ENCODE measurements around the gene CDK5RAP3.
"Not testable (repeated sequence)": the region's sequence is repeated elsewhere in the genome, so short reads cannot be mapped to it uniquely, and the experiment has no call there.

Gene CDK5RAP3

DNA sequence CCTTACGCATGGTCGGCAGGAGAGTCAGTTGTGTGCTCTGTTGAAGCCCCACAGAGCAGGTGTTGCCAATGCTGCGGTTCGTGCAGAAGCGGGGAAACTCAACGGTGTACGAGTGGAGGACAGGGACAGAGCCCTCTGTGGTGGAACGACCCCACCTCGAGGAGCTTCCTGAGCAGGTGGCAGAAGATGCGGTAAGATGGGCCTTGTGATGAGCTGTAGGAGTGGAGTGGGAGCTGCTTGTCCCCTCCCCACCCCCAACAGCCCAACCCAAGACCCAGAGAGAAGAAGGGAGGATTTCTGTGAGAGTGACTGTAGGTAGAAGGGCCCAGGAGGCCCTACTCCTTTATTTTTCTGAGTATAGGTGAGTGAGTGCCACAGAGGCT is 4.9 kb downstream of the CDK5RAP3 start:
- no peak for DNase-seq

GRCh38 chr17:47978324-47978723 is 7.4 kb downstream of the CDK5RAP3 start:
- peak; percentile 19 to 73 for DNase-seq

GRCh38 chr17:47980541-47980940 is 9.6 kb downstream of the CDK5RAP3 start:
- peak; percentile 54 to 83 for DNase-seq

DNA sequence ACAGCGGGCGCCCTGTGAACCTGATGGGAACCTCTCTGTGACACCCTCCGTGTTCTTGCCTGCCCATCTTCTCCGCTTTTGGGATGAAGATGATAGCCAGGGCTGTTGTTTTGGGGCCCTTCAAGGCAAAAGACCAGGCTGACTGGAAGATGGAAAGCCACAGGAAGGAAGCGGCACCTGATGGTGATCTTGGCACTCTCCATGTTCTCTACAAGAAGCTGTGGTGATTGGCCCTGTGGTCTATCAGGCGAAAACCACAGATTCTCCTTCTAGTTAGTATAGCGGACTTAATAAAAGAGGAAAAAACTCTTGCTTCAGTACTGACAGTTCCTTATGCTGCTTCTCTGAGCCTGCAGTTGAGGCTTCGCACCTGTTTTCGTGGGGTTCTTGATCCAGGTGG is 10.5 kb downstream of the CDK5RAP3 start:
- no peak for DNase-seq

DNA sequence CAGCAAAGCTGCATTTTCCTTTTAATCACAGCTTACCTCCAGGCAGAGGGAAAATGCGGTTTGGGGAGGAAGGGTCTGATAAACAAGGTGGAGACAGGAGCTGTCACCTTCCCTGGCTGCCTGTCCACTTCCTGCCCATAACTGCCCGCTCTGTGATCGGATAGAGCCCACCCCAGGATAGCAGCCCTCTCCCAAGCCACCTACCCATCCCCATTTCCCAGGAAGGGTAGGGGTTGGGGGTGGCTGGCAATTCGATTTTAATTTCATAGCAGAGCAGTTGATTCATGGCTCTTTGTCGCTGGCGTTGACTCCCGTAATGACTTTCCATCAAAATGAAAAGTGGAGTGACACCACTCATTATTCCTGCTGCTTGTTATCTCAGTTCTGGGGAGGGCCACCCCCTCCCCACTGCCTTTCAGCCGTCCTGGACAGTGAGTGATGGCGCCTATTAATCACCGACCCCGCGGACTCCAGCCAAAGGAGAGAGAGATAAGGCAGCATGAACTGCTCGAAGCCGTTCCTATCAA is 11.2 kb downstream of the CDK5RAP3 start:
- no peak for DNase-seq

- DNase-seq: peak in 1 of 2 experiments; percentile 16
Observed at GRCh38 chr17:47982645-47983390, 11.9 kb downstream of the CDK5RAP3 start.

- no peak for DNase-seq
Observed at GRCh38 chr17:47983492-47984223, 12.7 kb downstream of the CDK5RAP3 start.

GRCh38 chr17:47986520-47986919 is 15.6 kb downstream of the CDK5RAP3 start:
- no peak for DNase-seq

DNA sequence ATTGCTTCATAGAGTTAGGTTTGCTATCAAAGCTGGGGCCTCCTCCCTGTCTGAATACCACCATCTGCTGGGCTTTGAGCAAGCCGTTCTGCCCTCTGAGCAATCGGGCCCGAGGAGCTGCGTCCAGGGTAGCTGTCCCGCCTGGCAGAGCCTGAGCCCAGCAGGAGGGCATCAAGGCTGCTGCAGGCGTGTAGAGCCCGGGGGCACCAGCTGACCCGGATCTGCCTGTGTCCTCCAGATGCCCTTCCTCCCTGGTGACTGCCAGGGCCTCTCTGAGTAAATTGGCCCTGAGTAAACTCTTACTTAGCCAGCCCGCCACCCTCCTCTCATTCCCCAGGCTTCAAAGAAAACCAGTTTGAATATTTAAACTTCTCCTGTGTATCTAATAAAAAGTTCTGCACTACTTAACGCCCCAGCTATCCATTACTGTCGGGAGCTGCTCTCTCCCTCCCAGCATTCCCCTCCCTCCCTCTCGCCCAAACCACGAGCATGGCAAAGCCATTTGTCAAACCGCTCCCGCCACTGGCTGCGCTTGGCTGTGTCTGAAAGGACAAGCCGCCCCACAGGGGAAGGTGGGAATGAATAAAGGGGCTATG is 16.4 kb downstream of the CDK5RAP3 start:
- DNase-seq: peak in 1 of 2 experiments; percentile 68

- DNase-seq: not testable (repeated sequence)
Observed at GRCh38 chr17:47988445-47988844, 17.5 kb downstream of the CDK5RAP3 start.

DNA sequence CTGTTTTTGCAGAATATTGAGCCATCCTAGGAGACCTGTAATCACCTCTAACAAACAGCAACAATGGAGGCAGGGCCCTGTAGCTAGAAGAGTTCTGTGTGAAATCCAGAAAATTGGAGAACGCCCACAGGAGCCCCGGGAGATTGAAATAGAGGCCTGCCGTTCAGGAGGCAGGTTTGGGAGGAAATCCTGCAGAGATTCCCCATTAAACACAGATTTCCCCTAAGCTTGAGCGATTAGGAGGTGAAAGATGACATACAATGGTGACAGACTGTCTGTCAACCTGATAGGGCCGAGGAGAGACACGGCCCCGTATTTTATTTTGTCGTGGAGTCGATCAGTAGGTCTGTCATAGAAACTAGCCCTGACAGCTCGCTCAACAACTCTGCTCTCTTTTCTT is 18.2 kb downstream of the CDK5RAP3 start:
- no peak for DNase-seq

- DNase-seq: no peak
Observed at GRCh38 chr17:47989700-47990099, 18.8 kb downstream of the CDK5RAP3 start.

GRCh38 chr17:47990962-47991731 is 20.2 kb downstream of the CDK5RAP3 start:
- no peak for DNase-seq

GRCh38 chr17:47992216-47992615 is 21.3 kb downstream of the CDK5RAP3 start:
- DNase-seq: no peak

DNA sequence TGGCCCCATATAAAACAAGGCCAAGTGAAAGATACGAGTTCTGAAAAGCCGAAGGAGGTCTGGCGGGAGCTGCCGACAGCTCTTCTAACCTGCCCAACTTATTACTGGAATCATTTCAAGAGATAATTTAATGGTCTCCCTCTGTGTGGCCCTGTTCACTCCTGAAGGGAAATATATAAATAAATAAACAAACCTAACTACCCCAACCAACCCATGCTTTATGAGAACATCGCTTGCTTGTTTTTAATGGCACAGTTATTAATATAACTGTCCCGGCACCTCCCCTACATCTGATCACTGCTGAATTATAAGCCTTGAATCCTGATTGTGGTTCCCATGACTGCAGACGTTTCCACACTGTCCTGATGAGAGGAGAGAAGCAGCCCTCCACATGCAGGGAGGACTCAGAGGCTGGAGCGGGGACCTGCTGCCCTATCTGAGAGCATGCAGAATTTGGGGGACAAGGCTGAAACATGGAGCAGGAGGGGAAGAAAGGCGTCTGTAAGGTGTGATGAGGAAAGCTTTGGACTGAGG is 22.2 kb downstream of the CDK5RAP3 start:
- no peak for DNase-seq

GRCh38 chr17:47993964-47994363 is 23.1 kb downstream of the CDK5RAP3 start:
- DNase-seq: no peak

DNA sequence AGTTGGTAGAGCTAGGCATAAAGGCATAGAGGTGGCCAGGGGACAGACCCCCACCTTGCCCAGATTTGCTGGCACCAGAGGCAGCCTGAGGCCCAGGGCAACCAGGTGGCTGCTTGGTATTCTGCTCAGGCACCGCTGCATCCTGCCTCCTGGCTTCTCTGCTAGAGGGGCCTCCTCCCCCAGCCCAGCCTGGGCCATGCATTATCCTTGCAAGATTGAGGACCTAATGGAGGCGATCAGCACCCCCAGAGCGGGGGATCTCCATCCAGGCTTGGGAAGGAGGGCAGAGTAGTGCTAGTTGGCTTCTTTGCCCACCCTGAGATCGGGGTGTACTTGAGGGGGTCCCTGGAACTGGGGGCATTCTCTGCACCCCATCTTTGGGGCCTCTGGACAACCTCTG is 23.8 kb downstream of the CDK5RAP3 start:
- DNase-seq: no peak

DNA sequence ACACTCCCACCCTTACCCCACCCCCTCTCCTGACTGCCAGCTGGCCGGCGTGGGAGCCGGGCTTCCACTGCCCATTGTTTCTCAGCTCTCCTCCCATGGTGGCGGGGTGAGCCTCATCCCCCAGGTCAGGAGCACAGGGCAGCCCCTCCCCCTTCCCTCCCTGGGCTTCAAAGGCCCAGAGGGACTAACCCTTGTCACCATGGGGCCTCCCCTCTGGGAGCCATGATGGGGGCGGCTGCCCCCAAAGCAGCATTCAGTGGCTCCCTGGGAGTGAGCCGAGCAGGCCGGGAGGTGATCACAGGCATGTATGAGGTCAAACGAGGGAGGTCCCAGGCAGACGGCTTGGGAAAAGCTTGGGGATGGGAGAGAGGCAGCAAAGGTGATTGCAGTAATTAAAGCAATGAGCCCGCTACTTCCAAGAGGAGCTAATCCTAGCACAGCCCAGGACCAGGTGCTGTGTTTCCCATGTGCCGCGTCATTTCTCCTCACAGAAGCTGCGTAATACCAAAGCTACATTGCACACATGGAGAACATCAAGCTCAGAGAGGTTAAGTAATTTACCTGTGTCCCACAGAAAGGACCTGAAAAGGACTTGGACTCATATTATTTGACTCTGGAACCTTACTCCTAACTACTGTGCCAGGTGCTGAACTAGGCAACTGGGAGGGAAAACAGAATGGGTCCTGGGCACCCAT is 24.5 kb downstream of the CDK5RAP3 start:
- no peak for DNase-seq

DNA sequence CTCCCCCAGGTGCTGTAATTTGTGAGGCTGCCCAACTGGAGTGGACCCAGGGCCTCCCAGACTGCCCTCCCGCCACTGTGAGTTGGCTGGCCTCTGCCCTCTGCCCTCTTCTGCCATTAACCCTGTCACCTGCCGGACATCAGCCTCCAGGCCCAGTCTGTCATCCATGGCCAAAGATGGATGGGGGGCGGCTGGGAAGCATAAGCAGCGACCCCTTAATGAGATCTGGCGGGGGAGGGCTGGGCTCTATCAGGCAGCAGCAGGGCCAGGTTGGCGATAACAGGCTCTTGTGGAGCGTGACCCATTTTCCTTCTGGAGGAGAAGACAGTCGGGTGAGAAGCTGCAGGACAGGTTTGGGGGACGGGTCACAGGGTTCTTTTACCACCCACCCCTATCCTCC is 25.3 kb downstream of the CDK5RAP3 start:
- no peak for DNase-seq

DNA sequence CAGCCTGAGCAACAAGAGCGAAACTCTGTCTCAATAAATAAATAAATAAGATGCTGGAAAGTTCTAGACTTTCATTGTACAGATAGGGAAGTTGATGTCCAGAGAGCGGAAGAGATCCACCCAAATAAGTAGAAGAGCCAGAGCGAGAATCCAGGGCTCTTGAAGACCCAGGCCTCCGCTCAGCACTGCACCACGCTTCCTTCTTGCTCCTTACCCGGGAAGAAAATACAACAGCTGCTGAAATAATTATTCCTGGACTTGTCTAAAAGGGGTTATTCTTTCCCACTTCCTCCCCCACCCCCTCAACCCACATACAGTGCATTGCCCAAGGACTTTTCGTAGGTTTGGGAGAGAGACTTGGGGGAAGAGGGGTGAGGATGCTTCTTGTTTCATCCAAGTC is 26.7 kb downstream of the CDK5RAP3 start:
- DNase-seq: no peak

DNA sequence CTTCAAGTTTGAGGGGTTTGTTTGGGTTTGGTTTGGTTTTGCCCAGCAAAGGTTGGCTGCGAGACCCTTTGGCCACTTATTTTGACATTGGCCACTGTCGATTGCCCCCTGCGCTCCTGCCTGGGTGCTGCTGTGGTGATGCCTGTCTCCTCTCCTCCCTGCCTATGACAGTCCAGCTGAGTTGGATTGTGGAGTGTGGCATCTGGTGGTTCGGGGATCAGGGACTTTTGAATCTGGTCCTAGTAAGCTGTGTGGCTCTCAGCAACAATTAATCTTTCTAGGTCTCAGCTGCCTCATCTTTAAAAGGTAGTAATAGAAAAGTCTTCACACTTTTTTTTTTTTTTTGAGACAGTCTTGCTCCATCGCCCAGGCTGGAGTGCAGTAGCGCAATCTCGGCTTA is 27.1 kb downstream of the CDK5RAP3 start:
- no peak for DNase-seq

DNA sequence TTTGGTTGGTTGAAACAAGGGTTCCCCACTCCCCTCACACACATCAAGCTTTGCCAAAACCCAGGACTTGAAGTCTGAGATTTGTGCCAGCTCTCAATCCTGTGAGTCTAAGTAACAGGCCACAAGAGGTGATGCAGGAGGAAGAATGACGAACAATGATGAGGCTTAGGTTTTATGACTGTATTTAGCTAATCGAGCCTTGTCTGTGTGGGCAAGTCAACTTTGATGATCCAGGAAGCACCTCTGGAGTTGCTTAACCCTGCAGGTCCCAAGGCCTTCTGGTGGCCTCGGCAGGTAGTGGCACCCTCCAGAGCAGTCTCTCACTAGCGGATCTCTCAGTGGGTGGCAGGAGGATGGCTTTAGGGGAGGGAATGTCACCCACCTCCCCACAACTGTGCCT is 28.7 kb downstream of the CDK5RAP3 start:
- DNase-seq: no peak

Data from NCI-H446 (cell line).